Activated CD4-positive, alpha-beta T cell treated with anti-CD3 and anti-CD28 coated beads, Interleukin-2, Interleukin-6, amounts not matched to agents 100 ng/mL and 50 ng/mL, durations not matched to agents 16 hours and 8 hours (primary cell): ENCODE data around the gene TARDBP.
A peak's percentile ranks its signal among the peaks of the same experiment; 100 is the strongest.
"Not testable (repeated sequence)": the region's sequence is repeated elsewhere in the genome, so short reads cannot be mapped to it uniquely, and the experiment has no call there.

Experiments
- DNase-seq: peaks from one replicate; pipeline ENCODE4 v3.0.0-alpha.2; 2020

Gene TARDBP

DNA sequence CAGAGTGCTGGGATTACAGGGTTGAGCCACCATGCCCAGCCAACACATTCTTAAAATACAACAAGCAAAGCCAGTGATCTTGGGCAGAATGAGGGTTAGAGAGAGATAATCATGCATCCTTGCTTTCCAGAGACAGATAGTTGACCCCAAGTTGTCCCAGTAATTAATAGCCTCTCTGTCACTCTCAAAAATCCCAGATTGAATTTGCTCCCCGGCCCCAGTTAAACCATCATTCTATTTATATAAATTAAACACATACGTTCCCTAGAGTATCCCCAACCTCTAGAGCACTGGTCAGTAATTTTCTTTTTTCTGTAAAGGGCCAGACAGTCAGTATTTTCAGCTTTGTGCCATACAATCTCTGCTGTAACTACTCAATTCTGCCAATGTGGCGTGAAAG is 16.4 kb upstream of the TARDBP start:
- DNase-seq = no peak

DNA sequence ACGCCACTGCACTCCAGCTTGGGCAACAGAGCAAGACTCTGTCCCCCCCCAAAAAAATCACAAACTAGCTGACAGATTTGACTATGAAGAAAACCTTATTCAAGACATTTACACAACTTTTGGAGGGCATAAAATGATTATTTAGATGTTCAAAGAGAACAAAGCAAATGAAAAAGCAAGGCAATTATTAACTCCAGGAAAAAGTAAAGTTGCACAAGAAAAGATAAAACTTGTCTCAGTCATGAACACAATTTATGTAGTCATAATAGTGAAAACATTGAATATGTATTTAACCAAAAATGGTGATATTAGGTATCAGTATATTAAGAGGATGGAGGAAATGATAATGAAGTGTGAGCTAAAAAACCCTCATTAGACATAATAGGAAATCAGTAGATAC is 11.9 kb upstream of the TARDBP start:
- no peak for DNase-seq

DNA sequence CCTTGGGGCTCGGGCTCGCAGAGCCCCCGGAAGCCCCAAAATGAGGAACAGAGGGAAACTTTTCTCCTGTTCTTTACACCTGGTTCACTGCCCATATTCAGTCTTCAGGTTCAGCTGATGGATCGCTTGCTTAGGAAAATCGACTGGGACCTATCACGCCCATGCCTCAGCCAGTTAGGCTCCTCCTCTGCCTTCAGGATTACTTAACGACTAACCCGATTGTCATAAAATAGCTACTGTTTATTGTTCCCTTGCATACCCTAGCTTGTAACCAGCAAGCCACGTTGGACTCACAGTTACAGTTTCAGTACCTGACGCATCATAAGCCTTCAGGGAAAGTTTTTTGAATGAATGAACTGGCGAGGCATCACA is 692 bp downstream of the TARDBP start:
- DNase-seq = no peak

- not testable (repeated sequence) for DNase-seq
Observed at GRCh38 chr1:11019358-11019757, 6.9 kb downstream of the TARDBP start.

- no peak for DNase-seq
Observed at GRCh38 chr1:11019971-11020370, 7.5 kb downstream of the TARDBP start.

DNA sequence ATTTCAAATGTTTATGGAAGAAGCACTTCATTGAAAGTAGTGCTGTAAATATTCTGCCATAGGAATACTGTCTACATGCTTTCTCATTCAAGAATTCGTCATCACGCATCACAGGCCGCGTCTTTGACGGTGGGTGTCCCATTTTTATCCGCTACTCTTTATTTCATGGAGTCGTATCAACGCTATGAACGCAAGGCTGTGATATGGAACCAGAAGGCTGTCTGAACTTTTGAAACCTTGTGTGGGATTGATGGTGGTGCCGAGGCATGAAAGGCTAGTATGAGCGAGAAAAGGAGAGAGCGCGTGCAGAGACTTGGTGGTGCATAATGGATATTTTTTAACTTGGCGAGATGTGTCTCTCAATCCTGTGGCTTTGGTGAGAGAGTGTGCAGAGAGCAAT is 10.7 kb downstream of the TARDBP start:
- no peak for DNase-seq

GRCh38 chr1:11024154-11024873 is 11.9 kb downstream of the TARDBP start:
- no peak for DNase-seq

GRCh38 chr1:11024874-11025203 is 12.4 kb downstream of the TARDBP start:
- DNase-seq = no peak

DNA sequence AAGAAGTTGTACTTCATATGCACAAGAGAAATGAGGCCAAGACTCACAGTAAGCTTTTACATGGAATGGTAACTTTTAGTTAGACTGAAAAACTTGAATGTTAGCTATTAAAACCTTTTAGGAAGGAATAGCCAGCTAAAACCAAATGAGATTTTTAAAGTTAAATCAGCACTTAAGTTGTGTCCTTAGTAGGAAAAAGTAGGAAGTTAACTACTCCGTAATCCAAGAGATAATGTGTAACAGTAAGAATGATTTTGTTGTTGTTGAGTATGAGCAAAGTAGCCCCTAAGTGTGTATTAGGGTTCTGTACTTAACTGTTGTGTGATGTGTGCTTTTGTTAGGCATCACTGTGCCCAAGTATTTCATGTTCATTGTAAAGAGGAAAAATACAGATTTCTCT is 13.2 kb downstream of the TARDBP start:
- no peak for DNase-seq

DNA sequence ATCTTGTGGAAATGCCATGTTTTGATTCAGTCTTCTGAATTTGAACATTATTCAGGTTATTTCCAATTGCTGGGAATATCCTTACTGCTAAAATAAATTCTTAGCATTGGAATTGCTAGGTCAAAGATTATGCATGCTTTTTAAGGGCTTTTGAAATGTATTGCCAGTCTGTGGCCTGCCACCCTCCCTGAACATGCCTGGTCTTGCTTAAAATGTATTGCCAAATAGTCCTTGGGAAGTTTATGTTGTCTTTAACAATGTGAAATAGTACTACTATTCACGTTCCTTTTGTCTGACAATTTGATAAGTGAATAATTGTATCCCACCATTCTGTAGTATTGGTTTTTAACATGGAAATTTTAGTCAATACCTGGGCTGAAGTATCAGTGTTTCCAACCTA is 13.6 kb downstream of the TARDBP start:
- DNase-seq = no peak

GRCh38 chr1:11026903-11027302 is 14.4 kb downstream of the TARDBP start:
- no peak for DNase-seq

DNA sequence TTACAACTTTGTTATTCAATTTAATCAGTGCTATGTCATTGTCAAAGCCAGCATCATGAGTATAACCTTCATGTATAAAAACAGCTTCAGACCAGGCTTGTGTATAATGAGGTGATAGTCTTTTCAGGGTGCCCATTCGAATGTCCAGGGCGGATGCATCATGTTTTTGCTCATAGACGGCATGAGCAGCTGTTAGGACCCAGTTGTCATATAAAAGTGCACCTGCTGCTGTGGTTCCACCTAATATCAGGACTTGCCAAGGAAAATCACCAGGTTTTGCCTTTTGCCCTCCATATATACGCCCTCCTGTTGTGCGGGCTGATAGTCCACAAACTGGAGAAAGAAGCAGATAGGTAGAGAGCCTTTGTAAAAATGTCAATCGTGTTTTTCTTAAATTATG is 14.9 kb downstream of the TARDBP start:
- DNase-seq = no peak

- DNase-seq = no peak
Observed at GRCh38 chr1:11028018-11028417, 15.6 kb downstream of the TARDBP start.

DNA sequence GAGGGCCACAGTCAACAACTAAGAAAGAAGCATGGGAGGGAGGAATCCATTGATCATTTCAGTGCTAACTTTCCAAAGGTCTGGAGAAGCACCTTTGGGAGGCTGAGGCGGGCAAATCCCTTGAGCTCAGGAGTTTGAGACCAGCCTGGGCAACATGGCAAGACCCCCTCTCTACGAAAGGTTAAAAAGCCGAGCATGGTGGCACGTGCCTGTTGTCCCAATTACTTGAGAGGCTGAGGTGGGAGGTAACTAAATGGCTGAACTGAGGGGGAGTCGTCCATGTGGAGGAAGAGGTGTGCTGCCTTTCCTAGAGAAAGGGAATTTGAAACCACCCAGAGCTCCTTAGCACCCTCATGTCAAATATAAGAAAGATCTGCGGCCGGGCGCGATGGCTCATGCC is 18.4 kb downstream of the TARDBP start:
- no peak for DNase-seq

GRCh38 chr1:11031624-11032262 is 19.3 kb downstream of the TARDBP start:
- no peak for DNase-seq

GRCh38 chr1:11037019-11037739 is 24.7 kb downstream of the TARDBP start:
- not testable (repeated sequence) for DNase-seq

GRCh38 chr1:11037740-11038182 is 25.3 kb downstream of the TARDBP start:
- peak; percentile 93 for DNase-seq

DNA sequence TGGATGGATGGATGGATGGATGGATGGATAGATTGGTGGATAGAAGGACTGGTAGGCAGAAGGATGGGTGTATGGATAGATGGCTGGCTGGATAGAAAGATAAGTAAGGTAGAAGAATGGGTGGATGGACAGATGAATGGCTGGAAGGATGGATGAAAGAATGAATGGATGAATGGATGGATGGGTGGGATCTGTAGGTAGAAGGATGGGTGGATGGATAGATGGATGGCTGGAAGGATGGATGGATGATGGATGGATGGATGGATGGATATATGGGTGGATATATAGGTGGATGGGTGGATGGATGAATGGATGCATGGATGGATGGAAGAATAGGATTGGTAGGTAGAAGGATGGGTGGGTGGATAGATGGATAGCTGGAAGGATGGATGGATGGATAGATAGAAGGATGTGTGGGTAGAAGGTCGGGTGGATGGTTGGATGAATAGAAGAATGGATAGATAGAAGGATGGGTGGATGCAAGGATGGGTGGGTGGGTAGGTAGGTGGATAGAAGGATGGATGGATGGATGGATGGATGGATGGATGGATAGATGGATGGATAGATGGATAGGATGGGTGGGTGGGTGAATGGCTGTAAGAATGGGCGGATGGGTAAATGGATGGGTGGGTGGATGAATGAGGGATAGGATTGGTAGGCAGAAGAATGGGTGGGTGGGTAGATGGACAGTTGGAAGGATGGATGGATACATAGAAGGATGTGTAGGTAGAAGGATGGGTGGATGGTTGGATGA is 27.1 kb downstream of the TARDBP start:
- DNase-seq = no peak

GRCh38 chr1:11040105-11040429 is 27.6 kb downstream of the TARDBP start:
- not testable (repeated sequence) for DNase-seq

- DNase-seq = no peak
Observed at GRCh38 chr1:11041048-11041447, 28.6 kb downstream of the TARDBP start.

- no peak for DNase-seq
Observed at GRCh38 chr1:11042065-11042464, 29.6 kb downstream of the TARDBP start.

DNA sequence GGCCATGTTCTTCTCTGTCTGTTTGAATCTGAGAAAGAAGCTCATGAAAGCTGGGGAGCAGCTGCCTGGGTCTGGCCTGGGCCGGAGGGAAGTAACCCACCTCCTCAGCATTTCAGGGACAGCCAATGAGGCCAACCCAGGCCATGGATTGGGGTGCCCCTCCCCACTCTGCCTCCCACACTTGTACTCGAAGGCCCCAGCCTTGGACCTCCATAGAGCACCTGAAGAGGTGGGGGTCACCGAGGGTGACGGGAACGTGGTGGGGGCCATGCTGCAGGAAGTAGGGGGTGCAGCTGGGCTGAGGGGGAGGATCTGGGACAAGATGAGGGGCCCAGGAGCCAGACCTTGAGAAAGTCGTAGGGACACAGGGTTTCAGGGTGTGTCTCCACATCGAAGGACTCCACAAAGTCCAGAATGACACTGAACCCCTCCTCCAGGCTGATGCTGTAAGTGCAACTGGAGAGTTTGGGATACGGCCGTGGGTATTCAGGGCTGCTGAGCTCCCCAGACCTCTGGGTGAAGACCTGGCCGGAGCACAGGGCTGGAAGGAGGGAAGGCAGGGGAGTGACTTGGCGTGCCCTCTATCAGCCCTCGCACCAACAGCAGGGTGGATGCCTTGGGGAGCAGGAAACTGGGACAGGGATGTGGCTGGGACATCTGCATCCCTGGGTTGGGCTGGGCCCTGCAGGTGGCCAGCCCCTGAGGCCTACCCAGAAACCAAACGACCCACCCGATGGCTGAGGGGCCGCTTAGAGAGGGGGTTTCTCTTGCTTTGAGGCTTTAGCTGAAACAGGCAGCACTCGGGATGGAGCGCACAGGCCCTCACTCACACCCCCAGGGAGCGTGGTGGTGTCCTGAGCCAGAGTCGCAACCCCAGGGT is 30.8 kb downstream of the TARDBP start:
- no peak for DNase-seq
